ENCODE results near the gene S100B.

DNA sequence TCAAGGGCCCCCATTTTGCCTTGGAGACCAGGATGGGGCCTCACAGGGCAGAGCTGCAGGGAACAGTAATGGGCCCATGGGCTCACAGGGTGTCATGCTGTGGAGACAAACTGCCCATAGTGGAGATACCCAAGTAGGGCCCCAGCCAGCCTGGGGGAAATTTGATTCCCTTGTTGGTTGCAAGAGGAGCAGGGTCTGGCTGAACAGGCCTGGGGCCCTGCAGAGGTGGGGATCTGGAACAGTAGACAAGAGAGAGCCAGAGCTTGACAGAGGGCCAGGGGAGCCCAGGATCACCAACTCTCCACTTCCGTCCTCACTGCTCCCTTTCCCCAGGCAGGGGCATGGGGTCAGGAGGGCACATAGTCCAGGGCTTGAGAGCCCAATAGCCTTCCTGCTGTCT is 8.7 kb downstream of the S100B start:
- no peak for TF ChIP-seq FOSL1 (IDR thresholded peaks at IDR 0.05; ENCODE audit: low read depth)
- TF ChIP-seq JUND (IDR thresholded peaks at IDR 0.05): no peak
- TF ChIP-seq CTCF (IDR thresholded peaks at IDR 0.05 in 2 of 3, conservative IDR thresholded peaks at IDR 0.05 in 1 of 3; ENCODE audit: borderline replicate concordance in 1 of 3, insufficient read depth in 1 of 3, low read depth in 2 of 3, low read length in 2 of 3): no peak
- TF ChIP-seq POLR2A (IDR thresholded peaks at IDR 0.05; ENCODE audit: borderline replicate concordance, extremely low read depth, insufficient read depth, insufficient read length): no peak
- TF ChIP-seq, protein P1, sequence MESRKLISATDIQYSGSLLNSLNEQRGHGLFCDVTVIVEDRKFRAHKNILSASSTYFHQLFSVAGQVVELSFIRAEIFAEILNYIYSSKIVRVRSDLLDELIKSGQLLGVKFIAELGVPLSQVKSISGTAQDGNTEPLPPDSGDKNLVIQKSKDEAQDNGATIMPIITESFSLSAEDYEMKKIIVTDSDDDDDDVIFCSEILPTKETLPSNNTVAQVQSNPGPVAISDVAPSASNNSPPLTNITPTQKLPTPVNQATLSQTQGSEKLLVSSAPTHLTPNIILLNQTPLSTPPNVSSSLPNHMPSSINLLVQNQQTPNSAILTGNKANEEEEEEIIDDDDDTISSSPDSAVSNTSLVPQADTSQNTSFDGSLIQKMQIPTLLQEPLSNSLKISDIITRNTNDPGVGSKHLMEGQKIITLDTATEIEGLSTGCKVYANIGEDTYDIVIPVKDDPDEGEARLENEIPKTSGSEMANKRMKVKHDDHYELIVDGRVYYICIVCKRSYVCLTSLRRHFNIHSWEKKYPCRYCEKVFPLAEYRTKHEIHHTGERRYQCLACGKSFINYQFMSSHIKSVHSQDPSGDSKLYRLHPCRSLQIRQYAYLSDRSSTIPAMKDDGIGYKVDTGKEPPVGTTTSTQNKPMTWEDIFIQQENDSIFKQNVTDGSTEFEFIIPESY (IDR thresholded peaks at IDR 0.05; ENCODE audit: extremely low read depth, insufficient replicate concordance, low read length): no peak
- TF ChIP-seq SRF (IDR thresholded peaks at IDR 0.05; ENCODE audit: low read depth): no peak
- TF ChIP-seq POLR2AphosphoS5 (IDR thresholded peaks at IDR 0.05; ENCODE audit: low read depth, low read length): no peak
- TF ChIP-seq, protein P2, sequence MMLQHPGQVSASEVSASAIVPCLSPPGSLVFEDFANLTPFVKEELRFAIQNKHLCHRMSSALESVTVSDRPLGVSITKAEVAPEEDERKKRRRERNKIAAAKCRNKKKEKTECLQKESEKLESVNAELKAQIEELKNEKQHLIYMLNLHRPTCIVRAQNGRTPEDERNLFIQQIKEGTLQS (IDR thresholded peaks at IDR 0.05): no peak
- no peak for TF ChIP-seq CEBPB (IDR thresholded peaks at IDR 0.05; ENCODE audit: low read depth)
- TF ChIP-seq, protein P3, sequence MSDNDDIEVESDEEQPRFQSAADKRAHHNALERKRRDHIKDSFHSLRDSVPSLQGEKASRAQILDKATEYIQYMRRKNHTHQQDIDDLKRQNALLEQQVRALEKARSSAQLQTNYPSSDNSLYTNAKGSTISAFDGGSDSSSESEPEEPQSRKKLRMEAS (IDR thresholded peaks at IDR 0.05): no peak
- TF ChIP-seq EZH2phosphoT487 (IDR thresholded peaks at IDR 0.05; ENCODE audit: borderline replicate concordance): no peak
- TF ChIP-seq EZH2 (IDR thresholded peaks at IDR 0.05): no peak
